Stimulated activated CD4-positive, alpha-beta T cell treated with anti-CD3 and anti-CD28 coated beads, Interleukin-12 subunit alpha, Interleukin-12 subunit beta, amount 100 ng/mL, for 4 hours (primary cell): ENCODE data around the gene C12orf42.

Source experiments
- DNase-seq: peaks from one replicate; pipeline ENCODE4 v3.0.0-alpha.2; 2020

C12orf42 gene

GRCh38 chr12:103330672-103331071 is 165.1 kb downstream of the C12orf42 start:
- no peak for DNase-seq

DNA sequence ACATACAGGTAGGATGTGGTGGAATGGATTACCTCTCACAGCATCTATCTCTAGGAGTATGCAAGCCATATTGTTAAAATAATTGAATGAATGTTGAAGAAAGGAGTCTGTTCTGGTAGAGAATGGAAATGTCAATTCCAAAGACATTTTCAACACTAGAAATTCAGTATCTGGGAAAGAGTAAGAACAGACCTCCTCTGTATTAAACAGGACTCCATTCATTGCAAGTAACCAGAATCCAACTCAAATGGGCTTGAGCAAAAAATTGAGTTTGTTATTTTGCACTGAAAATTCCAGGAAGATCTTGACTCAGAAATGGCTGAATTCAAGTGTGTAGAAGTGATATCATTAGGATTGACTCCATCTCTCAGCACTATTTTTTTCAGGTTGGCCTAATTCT is 168.1 kb downstream of the C12orf42 start:
- DNase-seq, result no peak

GRCh38 chr12:103326190-103326589 is 169.6 kb downstream of the C12orf42 start:
- DNase-seq, result no peak

- no peak for DNase-seq
These were observed 177.2 kb downstream of the C12orf42 start for GRCh38 chr12:103318566-103318965.

DNA sequence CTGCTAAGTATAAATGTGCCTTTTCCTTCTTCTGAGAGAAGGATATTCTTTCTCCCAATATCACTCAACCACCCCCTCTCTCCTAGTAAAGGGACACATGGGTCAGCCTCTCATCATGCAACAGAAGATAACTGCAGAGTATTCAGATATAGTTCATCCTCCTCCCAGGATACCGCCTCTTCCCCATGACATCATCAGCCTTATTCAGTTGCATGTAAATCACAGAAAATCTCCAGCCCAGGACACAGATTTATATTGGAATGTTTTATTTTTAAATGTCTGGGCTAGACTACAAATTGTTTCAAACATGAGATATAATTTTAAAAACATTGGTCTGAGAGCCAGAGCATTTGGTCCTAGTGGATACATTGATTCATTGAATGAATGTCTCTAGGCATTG is 178.5 kb downstream of the C12orf42 start:
- DNase-seq, result no peak

- no peak for DNase-seq
These were observed 181.0 kb downstream of the C12orf42 start for GRCh38 chr12:103314786-103315185.

- DNase-seq, result no peak
These were observed 181.9 kb downstream of the C12orf42 start for GRCh38 chr12:103313894-103314293.

- no peak for DNase-seq
These were observed 182.9 kb downstream of the C12orf42 start for GRCh38 chr12:103312742-103313354.

DNA sequence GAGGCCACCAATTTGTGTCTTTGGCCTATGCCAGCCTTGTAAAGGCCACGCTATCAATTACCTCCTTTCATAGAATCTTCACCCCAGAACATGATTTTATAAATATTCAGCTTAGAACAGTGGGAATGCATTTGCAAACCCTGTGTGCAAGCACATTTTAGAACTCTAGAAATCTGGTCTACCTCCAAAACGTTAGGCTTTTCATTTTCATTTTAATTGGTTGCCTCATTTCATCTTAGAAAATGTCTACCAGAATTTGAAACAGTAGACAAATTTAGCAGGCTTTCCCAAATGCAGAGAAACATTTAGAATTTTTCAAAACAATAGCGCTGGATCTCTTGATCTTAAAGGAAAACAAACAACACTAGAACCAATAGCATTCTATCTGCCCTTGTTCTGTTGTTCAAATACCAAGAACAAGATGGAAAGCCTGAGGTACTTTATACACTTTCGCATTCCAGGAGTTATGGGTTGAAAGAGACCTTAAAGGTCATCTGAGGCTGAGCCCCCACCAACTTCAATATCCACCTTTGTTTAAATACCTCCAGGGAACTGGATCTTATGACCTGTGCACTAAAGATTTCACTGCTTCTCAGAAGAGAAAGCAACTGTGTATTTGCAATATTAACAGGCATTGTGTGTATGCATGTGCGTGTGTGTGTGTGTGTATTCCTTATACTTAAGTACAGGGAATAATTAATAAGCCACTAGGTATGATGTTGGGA is 185.1 kb downstream of the C12orf42 start:
- no peak for DNase-seq

GRCh38 chr12:103308396-103308795 is 187.4 kb downstream of the C12orf42 start:
- no peak for DNase-seq

GRCh38 chr12:103303484-103303883 is 192.3 kb downstream of the C12orf42 start:
- no peak for DNase-seq

DNA sequence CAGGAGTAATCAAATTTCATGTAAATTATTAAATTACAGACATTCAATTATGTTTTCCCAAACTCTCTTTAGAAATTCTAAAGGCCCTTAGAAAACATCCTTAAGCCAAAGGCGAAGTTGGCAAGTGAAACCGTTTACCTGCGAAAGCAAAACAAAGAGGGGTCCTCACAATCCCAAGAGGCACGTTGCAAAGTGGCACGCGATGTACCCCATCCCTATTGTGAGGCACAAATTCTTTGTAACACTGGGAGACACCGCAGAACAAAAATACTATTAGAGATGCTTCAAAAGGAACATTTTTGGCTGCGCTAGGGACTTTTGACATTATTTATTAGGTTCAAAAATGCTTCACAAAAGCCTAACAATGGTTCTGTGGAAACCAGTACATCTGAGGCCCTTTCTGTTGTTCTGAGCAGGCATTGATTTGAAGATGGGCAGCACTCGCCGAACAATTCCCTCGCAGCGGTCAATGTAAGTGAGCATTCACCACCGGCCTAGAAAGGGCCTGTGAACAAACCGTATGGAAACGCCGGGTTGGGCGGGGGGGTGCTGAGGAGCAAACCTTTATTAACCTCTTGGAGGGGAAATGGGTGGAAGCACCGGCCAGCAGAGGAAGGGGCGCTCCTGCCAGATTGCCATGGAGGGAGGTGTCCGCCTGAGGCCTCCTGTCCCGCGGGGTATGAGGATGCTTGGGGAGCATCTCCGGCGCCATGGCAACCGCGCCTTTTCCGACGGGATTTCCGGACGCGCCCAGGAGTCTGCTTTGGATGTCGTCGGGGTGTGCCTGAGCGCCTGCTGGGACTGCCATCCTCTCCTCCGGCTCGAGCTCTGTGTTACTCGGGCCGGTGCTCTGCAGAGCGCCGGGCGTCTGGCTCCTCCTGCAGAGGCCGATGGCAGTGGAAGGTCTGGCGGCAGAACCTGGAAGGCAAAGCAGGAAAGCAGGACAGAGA is 193.9 kb downstream of the C12orf42 start:
- no peak for DNase-seq

DNA sequence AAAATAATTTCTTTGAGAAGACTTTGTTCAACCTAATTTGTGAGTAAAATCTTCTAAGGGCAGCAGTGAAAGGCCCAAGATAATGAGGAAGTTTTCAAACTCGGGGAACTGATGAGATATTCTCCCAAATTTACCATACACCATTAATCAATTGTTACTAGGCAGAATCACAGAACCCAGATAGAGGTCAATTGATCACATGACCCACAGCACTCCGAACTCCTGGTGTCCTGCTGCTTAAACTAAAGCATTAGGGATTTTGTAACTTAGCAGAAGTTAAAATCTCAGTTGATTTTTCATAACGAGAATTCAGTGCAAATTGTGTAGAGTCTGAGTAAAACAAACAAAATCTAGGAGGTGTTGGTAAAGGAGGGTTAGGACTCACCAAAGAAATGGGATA is 207.8 kb downstream of the C12orf42 start:
- DNase-seq, result no peak

GRCh38 chr12:103282124-103282523 is 213.6 kb downstream of the C12orf42 start:
- DNase-seq, result no peak

DNA sequence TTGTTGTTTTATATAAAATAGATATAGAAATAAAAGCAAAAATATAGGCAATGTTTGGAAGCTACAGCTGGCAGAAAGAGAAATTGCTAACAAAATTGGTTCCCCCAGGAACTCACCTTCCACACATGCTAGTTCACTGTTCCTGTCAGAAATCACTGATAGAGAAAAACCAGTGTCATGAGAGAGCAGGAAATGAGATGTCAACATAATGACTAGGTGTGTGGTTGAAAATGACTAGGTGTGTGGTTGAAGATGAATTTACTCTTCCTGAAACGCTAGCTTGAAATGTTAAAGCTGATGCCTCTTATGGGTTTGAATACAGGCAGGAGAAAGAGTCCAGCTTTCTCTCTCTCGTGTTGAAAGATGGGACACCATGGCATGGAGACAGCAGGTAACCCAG is 216.3 kb downstream of the C12orf42 start:
- no peak for DNase-seq

DNA sequence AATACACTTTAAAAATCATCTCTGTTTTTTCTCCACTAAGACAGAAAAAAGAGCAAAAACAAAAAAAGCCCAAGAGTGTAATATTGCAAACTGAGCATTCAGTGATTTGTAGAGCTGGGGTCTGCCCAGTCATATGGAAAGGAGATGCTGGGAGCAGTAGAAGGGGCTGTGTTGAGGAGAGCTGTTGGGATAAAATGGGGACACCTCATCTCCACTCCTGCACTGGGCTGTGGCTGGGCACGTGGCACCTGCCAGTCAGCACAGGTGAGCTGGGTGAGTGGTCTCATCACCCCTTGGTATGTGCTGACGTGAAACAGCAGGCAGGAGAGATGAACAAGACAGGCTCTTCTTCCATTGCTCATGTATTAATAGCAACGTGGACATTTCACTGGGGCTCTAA is 217.4 kb downstream of the C12orf42 start:
- DNase-seq, result no peak

- no peak for DNase-seq
These were observed 222.1 kb downstream of the C12orf42 start for GRCh38 chr12:103273645-103274044.

- DNase-seq, result no peak
These were observed 222.8 kb downstream of the C12orf42 start for GRCh38 chr12:103272949-103273348.

DNA sequence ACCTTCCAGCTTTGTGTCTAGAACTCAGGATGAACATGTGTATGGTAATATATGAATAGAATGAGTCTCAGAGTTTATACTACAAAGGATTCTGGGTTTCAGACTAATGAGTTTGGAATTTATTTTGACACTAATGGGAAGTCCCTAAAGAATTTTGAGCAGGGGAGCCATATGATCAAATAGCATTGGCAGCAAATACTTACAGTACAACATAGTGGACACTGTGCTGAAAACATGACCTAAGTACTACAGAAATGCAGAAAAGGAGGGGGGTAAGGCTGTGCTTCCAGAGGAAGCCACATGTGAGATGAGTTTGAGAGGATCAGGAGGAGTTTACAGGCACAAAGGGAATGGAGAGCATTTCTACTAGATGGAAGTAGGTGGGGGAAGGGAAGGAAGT is 225.8 kb downstream of the C12orf42 start:
- DNase-seq, result no peak

GRCh38 chr12:103268831-103269514 is 226.8 kb downstream of the C12orf42 start:
- DNase-seq, result no peak

- no peak for DNase-seq
These were observed 238.0 kb downstream of the C12orf42 start for GRCh38 chr12:103257763-103258162.
